Measurements from ENCODE around the gene CCDC187.

- TF ChIP-seq, protein P1, sequence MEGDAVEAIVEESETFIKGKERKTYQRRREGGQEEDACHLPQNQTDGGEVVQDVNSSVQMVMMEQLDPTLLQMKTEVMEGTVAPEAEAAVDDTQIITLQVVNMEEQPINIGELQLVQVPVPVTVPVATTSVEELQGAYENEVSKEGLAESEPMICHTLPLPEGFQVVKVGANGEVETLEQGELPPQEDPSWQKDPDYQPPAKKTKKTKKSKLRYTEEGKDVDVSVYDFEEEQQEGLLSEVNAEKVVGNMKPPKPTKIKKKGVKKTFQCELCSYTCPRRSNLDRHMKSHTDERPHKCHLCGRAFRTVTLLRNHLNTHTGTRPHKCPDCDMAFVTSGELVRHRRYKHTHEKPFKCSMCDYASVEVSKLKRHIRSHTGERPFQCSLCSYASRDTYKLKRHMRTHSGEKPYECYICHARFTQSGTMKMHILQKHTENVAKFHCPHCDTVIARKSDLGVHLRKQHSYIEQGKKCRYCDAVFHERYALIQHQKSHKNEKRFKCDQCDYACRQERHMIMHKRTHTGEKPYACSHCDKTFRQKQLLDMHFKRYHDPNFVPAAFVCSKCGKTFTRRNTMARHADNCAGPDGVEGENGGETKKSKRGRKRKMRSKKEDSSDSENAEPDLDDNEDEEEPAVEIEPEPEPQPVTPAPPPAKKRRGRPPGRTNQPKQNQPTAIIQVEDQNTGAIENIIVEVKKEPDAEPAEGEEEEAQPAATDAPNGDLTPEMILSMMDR (IDR thresholded peaks at IDR 0.05), result no peak
- no peak for TF ChIP-seq POLR2A (IDR thresholded peaks at IDR 0.05)
Observed at GRCh38 chr9:136201174-136201573, 102.7 kb downstream of the CCDC187 start.

Data from upper lobe of left lung (tissue), 4 donors.